Kidney tubule cell (primary cell): ENCODE measurements around the gene TCF12.

Experiments
- DNase-seq: peaks from one replicate; pipeline ENCODE4 v3.0.0-alpha.2; 2018; ENCODE audit warnings: low spot score

TCF12 gene

DNA sequence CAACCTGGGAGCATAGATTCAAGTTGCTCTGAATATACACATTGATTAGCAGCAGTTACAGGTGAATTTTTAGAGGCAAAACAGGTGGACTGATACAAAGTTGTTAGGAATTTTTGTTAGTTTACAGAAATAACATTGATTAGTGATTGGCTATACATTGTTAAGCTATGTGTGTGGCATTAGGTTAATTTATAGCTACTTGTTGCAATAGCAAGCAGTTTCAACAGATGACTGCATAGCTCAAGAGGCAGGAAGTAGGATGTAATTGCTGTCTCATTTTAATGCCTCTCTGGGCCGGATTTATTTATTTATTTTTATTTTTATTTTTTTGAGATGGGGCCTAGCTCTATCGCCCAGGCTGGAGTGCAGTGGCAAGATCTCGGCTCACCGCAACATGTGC is 99.7 kb downstream of the TCF12 start:
- peak; percentile 26 for DNase-seq

DNA sequence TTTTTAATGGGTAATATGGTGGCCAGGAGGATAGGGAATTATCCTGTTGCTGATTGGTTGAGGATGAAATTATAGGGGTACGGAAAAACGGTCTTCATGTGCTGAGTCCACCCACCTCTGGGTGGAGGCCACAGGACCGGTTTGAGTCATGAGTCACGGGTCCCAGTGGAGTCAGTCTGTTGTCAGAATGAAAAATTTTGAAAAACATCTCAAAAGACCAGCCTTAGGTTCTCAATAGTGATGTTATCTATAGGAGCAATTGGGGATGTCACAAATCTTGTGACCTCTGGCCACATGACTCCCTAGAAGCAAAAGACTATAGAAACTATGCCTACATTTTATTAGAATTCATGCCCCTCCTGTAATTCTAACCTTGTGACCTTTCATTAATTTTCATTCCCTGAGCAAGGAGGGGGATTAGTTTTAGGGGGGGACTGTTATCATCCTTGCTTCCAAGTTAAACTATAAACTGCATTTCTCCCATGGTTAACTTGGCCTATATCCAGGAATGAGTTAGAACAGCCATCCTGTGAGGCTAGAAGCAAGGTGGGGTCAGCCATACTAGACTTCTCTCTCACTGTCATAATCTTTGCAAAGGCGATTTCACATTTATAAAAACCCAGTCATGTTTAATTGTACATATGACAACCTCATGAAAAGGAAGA is 101.2 kb downstream of the TCF12 start:
- DNase-seq: peak; percentile 20

DNA sequence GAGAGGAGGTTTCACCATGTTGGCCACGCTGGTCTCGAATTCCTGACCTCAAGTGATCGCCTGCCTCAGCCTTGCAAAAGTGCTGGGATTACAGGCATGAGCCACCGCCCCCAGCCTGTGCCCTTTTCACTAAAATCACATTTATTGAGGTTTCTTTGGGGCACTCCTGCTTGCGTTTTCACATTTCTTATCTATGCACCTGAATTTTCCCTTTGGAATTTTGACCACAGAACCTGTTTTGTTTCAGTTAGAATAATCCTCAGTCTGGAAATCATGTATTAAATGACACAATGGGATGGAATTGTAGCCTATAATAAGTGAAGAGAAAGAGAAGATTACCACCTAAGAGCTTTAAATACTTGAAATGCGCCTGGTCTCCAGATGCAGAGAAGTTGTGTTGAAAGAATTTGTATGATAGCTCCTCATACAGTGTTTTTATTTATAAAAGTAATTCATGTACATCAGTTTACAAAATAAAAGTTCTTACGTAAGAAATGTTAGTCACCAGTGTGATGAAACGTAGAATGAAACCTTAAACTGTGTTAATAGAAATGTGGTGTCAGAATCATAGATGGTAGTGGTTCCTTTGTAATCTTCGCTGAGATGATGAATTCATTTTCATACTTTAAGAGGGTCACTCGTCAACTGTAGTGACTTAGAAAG is 107.0 kb downstream of the TCF12 start:
- no peak for DNase-seq

DNA sequence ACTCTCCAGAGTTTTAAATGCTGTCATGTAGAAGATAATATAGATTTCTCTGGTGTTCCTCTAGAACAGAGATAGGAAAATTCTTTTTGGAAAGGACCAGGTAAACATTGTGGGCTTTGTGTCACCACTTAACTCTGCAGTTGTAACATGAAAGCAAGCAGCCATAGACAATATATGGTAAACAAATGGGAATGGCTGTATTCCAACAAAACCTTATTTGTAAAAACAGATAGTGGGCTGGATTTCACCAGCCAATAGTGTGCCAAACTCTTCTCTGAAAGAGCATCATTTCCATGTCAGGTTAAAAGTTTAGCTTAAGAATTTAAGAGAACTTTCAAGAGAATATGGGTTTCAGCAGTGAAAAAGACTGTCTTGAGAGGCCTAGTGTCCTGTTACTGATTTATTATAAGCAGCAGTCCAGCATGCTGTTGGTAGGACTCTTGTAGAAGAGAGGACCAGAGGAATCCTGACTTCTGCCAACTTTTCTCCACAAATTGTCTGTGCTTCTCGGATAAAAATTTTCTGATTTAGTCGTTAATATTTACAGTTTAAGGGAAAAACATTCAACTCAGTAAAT is 107.7 kb downstream of the TCF12 start:
- DNase-seq: no peak

DNA sequence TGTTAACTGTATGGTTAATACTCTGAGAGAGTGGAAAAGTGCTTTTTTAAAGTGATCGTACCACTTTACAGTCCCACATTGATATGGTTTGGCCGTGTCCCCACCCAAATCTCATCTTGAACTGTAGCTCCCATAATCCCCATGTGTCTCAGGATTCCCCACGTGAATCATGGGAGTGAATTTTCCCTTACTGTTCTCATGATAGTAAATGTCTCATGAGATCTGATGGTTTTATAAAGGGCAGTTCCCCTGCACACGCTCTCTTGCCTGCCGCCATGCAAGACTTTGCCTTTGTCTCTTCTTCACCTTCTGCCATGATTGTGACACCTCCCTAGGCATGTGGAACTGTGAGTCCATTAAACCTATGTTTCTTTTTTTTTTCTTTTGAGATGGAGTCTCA is 109.2 kb downstream of the TCF12 start:
- DNase-seq: no peak

DNA sequence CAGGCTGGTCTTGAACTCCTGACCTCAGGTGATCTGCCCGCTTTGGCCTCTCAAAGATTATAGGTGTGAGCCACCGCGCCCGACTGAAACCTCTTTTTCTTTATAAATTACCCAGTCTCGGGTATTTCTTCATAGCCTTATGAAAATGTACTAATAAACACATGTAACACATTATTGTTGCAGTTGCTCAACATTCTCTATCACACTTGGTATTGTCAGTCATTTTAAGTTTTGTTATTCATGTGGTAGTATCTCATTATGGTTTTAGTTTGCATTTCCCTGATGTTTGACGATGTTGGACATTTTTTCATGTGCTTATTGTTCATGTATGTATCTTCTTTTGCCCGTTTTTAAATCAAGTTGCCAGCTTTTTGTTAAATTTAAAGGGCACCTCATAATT is 109.7 kb downstream of the TCF12 start:
- DNase-seq: no peak

DNA sequence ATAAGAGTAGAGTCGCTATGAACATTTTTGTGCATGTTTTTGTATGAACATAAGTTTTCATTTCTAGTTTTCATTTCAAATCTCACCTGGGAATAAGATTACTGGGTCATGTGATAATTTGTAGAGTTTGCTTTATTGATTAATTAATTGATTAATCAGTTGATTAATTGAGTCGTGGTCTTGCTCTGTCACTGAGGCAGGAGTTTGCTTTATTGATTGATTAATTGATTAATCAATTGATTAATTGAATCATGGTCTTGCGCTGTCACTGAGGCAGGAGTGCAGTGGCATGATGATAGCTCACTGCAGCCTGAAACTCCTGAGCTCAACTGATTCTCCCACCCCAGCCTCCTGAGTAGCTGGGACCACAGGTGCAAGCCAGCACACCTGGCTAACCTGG is 111.6 kb downstream of the TCF12 start:
- DNase-seq: no peak

DNA sequence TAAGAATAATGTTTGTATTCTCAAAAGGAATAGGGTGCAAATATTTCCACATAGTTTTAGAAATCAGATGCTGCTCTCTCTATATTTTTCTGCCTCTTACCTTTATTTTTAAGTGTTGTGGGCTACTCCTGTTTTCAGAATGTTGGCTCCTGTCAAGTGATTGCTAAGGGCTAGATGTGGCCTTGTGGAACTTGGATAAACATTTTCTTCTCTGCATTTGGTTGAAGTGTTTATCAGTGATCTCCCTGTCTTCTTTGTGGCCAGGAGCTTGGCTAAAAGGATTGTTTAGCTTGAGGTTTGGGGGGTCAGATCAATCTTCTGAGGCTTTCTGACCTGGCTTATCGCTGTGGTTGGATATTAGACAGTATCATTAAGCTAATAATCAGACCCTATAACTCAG is 112.6 kb downstream of the TCF12 start:
- no peak for DNase-seq

DNA sequence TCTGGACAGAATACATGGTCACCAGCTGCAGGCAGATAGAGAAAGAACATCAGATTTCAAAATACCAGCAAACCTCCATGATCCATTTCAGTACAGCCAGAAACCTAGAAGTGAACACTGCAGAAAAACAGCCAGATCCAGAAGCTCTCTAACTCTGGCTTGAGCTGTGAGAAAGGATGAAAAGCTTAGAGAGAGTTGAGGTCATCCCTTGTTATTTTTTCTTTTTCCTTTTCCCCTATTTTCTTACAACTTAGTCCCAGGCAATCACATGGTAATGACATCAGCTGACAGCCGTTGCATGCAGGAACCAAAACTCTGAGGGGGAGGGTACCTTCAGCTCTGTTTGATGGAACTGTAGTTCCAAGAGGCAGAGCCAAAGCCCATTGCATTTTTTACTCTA is 113.2 kb downstream of the TCF12 start:
- DNase-seq: peak; percentile 48

DNA sequence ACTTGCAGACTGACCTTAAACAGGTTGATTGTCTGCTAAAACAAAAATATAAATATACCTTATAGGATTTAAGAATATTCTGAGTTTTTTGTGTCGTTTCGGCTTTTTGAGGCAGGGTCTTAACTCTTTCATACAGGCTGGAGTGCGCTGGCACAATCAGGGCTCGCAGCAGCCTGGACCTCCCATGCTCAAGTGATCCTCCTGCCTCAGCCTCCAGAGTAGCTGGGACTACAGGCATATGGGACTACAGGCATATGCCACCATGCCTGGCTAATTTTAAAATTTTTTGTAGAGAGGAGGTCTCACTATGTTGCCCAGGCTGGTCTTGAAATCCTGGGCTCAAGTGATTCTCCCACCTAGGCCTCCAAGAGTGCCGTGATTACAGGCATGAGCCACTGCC is 113.9 kb downstream of the TCF12 start:
- DNase-seq: no peak

DNA sequence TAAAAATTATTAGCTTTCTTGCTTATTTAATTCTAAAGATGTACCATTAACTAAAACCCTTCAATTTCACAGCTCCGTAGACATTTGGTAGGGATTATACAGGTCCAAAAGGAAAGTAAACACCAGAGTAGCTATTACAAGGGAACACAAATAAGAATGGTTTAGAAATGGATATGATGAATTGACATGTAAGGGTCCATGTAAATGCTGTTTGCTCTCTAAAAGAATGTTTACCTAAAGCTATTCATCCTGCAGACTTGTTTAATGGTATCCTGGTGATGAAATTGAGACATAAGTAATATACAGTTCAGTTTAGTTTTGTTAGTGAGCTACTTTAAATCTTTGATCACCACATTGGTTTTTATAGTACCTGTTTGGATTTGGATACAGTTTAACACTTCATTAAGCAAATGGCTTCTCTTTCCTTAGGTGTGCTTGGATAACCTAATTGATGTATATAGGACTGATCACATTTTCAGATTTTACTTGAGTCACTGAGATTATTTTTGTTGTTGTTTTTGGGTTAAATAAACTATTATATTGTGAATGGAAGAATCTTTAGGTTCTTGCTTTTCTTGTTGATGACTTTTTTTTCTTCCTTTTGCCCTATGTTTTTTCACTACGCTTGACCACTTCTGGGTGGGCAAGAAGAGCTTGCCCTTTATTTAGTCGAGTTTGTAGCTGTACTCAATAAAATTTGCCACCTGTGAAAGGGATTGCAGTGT is 115.4 kb downstream of the TCF12 start:
- no peak for DNase-seq

DNA sequence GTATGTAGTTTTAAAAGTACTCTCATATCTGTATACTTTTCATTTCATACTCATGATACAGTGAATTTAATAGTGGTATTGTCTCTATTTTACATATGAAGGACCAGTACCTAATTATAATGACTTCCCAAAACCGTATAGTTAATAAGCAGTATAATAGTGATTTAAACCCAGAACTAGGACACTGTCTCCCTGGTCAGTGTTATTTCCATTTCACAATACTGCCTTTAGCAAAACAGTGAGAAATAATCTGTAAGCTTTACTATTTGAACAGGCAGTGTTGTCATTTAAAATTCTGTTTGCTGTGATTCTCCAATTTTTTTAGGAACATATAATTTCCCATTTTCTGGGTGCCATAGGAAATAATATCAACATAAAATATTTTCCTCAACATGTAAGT is 116.2 kb downstream of the TCF12 start:
- no peak for DNase-seq

DNA sequence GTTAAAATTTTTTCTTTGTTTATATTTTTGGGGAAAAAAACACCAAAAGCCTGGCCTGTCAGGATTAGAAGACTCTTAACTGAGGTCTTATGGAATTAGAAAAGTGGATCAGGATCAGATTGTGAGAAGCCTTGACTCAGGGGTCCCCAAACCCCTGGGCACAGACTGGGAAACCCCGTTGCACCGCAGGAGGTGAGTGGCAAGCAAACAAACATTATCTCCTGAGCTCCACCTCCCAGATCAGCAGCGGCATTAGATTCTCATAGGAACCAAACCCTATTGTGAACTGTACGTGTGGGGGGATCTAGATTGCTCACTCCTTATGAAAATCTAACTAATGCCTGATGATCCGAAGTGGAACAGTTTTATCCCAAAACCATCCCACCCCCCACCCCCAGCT is 117.2 kb downstream of the TCF12 start:
- DNase-seq: no peak

DNA sequence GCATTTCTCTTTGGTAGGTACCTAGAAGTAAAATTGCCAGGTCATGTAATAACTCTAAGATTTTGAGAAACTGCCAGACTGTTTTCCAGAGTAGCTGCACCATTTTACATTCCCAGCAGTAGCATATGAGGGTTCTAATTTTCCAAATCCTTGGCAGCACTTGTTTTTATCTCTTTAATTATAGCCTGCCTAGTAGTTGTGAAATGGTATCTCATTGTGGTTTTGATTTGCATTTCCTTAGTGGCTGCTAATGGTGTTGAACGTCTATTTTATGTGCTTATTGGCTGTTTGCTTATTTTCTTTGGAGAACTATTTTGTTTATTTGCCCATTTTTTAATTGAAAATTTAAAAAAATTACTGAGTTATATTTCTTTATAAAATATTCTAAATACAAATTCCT is 117.9 kb downstream of the TCF12 start:
- no peak for DNase-seq

DNA sequence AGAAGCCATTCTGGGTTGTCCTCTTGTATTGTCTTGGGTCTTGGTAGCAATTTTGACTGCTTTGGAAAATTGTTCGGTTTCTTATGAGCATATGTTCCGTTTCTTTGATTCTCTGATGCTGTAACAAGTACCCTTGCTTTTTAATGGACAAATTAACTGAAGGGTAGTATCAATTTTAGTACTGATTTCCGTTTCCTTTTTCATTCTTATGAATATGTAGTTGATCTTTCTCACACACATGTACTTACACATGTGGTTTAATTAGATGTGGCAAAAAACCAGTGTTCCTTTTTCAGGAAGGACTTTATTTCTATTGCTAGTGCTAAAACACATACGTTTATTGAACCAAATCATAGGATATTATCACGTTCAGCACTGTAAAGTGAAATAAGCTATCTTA is 119.1 kb downstream of the TCF12 start:
- no peak for DNase-seq

DNA sequence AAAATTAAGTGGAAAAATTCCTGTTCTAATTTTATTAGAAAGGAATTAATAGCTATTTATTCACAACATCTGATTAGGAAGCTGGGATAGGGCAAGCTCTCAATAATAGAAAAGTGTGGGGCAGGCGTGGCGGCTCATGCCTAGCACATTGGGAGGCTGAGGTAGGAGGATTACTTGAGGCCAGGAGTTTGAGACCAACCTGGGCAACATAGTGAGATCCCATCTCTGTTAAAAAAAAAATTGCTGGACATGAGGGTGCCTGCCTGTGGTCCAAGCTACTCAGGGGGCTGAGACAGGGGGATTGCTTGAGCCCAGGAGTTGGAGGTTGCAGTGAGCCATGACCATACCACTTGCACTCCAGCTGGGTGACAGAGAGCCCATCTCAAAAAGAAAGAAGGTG is 119.6 kb downstream of the TCF12 start:
- DNase-seq: no peak

DNA sequence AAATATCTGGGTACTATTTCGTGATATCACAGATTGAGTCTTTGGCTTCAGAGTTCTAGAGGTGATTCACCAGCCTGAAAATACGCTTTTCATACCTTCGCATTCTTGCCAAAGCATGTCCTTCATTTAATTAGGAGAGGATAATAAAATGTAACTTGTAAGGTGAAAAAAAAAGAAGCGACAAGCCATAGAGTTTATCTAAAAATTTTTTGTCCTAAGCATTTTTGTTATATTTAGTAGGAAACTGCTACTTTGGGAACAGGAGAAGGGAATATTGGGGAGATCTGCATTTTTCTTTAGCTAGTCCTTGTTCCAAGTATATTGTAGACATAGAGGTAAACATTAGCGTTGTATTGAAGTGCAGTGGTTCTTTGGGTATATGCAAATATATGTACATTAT is 120.1 kb downstream of the TCF12 start:
- DNase-seq: no peak

DNA sequence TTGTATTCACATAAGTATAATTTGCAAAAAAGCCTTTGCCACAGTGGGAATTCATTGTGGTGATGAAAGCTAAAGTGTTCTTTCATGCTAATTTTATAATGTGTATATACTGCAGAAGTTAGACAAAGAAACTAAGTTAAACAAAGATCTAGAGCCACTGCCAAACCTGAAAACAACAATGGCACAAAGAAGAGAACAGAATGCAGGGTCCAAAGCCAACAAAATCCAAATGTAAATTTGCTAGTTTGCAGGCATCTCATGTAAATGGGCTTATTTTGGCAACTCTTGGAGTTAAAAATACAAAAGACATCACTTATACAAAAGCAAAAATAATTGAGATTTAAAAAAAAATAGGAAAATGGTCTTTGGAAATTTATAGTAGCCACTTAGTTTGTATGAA is 123.0 kb downstream of the TCF12 start:
- DNase-seq: no peak

DNA sequence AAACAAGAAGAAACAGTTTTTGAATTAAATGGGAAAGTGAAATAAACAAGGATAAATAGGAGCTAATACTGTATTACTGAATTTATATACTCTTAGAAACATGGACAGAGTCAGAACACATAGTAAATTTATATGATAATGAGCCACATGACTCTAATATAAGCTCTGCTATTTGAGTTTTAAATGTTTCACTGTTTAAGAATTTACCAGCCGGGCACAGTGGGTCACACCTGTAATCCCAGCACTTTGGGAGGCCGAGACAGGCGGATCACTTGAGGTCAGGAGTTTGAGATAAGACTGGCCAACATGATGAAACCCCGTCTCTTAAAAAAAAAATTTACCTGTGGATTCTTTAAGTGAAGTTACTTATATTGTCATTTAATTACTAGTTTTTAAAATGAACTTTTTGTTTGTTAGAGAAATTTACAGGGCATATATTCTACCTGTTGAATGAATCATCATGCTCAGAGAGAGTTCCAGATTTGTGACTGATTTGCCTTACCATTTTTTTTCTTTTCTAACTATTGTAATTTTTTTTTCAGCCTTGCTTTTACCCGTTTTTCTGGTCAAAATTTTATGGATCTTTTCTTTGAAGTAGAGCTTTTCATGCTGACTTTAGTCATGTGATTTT is 125.7 kb downstream of the TCF12 start:
- DNase-seq: peak; percentile 28

DNA sequence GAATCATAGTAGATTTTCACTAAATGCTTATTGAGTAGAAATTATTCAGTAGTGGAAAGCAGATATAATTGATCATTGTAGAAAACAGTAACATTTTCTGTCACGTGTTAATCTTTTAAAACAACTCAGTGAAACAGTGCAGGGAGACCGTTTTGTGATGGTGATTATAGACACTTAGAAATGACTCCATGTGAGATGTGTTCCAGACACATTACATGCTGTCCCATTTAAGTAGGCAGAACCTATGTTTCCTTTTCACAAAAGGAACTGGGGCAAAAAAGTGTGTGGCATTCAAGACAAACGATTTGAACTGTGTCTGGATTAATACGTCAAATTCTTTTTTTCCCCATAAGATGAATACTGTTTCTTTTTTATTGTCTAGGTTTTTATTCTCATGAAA is 126.5 kb downstream of the TCF12 start:
- DNase-seq: no peak

DNA sequence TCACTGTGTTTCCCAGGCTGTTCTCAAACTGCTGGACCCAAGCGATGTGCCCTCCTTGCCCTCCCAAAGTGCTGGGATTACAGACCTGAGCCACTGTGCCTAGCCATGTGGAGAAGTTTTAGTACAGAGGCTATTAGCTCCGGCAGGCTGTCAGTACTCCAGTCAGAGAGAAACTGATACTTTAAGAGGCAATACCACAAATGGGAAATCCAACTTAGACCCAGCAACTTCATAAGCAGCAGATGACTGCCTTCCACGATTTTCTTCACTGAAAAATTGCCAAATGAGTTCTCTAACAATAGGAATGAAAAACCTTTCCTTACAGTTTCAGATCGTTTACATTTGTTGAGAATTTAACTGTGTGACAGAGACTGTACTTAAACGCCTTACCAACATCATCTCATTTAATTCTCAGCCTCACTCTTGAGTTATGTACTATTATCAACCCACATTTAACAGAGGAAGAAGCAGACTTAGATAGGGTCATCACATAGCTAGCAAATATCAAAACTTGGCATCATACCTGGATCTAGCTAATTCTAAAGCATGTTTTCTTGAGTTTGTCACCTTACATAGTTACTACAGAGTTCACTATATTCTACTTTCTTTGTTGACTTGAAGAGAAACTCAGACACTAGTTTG is 127.4 kb downstream of the TCF12 start:
- DNase-seq: no peak

DNA sequence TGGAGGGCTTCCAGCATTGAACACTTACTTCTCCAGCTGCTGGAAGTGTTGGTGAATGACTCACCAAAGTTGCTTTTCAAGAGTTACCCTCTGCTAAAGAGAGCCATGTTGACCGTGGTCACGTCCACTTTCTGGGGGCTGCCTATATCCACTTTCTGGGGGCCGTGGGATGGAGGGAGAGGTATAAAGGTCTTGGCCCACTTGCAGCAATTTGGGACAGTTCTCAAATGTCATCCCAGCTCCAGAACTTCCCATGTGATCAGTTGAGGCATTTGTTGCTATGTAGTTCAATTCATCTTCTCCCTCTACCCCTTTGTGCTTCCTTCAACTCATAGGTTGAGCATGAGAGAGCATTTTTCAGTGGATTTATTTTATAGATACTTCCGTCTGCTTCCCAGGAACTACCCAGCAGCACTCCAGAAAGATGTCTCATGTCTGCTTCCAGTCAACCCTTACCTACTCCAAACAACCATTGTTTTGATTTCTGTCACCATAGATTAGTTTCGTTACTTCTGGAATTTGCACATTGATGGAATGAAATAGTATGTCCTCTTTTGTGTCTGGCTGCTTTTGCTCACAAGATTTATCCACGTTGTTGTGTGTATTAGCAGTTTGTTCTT is 130.6 kb downstream of the TCF12 start:
- DNase-seq: peak; percentile 25
